Activated CD4-positive, alpha-beta T cell treated with anti-CD3 and anti-CD28 coated beads for 4 hours (primary cell): ENCODE measurements around the gene MYO1E.

ENCODE experiments used
- DNase-seq, 2 donors: peaks; one replicate each; pipeline ENCODE4 v3.0.0-alpha.2; 2020

Gene MYO1E

DNA sequence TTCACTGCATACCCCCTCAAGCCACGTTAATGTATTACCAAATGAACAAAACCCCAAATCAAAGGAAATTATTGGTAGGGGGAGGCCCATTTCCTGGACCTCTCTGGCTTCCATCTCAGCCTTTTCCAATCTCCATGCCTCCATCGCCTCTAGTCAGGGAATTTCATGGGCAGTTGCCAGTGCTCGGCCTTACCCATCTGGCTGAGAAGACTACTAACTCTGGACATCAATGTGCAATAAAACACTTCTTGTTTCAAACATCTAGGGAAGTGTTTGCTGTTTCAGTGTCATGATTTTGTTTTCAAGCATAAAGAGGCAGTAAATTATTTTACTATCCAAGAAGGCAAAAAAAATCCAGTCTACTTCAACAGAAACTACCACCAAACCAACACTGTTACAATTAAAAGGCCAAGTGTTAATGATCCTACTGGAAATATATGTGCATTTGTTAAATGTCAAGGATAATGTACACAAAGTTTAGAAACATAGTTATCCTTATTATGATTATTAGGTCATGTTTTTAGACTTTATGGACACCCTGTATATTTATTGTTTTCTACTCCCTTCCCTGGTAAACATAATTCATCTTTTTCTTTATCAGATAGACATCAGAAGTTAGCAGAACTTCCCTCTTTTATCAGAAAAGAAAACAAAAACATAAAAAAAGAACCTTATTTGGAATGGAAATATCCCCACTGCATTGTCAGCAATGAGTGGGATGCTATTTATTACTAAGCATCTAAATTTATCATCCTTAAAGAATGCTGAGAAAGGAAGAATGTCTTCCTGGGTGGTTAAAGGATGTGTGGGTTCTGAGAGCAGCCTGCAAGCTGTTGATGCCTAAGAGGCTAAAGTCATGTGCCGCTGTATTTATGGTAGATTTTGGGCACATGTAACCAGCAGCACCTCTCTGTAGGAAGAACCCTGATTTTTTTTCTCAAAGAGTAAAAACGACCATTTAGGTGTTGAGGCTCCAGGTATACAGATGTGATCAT is 150.9 kb downstream of the MYO1E start:
- no peak for DNase-seq

GRCh38 chr15:59218710-59219109 is 154.0 kb downstream of the MYO1E start:
- DNase-seq, result no peak

GRCh38 chr15:59217876-59218498 is 154.7 kb downstream of the MYO1E start:
- no peak for DNase-seq

DNA sequence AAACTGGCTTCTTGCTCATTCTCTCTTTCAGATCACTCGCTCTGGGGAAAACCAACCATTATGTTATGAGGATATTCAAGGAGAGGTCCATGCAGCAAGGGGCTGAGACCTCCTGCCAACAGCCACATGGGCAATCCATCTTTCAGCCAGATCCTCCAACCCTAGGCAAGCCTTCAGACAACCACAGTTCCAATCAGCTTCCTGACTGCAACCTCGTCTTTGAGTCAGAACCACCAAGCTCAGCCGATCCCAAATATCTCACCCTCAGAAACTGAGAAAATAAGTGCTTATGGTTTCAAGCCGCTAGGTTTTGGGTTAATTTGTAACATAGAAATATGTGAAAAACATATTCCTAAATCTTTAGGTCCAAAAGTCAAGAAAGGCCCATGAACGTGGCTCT is 155.8 kb downstream of the MYO1E start:
- DNase-seq, result no peak

DNA sequence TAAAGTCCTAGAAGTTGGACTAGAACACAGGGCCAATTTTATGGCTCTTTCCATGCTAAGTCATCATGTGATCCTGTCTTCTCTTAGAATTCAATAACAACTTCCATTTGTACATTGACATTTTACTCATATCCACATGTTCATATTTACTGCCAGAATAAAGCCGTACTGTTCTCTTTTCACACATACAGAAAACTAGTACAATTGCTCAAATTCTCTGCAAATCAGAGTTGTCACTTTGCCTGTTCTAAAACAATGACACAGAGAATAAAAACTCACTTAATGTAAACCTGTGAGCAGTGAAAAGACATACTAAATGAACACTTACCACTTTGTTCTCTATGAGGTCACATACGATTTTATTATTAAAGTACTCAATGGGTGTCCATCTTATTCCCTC is 162.5 kb downstream of the MYO1E start:
- no peak for DNase-seq

DNA sequence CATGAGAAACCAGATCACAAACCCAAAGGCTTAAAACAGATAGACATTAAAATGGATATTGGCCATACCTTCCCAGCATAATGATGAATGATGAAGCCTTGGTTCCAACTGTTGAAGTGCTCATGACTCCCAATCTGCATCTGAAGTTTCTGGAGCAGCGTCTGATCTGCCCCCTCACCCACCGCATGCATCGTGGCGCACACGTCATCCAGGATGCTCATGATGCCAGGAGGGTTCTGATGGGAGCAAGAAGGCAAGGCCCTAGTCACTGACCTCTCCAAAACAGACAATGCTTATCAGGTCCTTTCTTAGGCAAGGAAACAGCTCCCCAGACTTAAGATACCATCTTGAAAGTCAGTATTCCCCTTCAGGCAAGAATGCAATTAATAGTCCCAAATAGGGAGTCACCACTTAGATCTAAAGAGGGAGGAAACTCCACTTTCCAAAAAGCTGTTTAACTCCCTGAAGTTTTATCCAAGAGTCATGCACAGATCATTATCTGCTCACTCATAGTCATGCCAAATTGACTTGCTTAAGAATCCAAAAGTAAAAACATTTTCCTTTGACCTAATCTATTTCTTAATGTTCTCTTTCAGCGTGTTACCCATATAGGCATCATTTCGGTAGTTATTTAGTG is 163.9 kb downstream of the MYO1E start:
- no peak for DNase-seq

DNA sequence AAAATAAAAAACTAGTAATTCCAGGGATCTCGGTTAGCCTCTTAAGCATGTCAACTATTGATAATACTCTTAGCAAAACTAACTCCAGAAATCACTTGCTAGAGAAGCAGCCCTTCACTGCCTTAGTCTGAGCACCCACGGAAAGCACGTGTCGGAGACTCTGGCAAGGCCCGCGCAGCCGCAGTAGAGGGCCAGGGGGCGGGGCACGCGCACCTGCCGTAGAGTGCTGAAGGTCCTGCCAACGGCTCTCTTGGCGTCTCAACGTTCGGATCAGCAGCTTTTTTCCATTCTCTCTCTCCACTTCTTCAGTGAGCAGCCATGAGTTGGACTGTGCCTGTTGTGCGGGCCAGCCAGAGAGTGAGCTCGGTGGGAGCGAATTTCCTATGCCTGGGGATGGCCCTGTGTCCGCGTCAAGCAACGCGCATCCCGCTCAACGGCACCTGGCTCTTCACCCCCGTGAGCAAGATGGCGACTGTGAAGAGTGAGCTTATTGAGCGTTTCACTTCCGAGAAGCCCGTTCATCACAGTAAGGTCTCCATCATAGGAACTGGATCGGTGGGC is 166.0 kb downstream of the MYO1E start, which contains the start of gene LDHAL6B:
LDHAL6B (plus strand) TSS at position 221 of the 561 bp plus-strand sequence; CDS start at position 319, 98 bp downstream.
- no peak for DNase-seq

DNA sequence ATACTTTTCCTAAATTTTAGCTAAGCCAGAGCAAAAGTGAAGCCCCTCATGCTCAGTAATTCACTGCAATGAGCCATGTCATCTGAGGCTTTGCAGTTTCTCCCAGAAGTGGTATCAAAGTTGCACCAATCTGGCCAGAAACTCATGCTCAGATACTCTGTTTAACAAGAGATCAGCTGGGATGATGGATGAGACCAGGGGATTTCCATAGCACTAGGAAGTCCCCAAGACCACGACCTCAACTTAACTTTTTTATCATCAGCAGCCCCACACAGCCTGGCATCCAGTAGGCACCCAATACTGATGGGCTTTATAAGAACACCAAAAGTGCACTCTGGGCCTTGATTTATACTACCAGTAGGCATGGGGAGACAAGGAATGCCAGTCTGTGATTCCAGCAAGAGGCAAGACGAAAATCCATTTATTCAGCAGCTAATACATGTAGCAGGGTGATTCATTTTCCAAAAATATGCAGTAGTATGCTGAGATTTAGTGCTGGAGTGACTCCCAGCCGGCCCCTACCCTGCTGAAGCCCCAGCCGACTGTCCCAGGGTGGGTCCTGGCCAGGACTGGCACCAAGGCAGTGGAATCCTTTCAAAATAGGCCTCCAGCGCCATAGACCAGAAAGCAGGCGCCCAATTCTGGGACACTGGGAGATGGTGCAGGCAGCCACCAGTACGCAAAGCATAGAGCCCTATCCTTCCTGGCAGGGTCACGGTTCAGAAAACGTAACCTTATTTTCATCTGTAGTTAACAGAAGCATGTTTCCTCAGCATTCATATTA is 166.6 kb downstream of the MYO1E start:
- DNase-seq, result no peak

DNA sequence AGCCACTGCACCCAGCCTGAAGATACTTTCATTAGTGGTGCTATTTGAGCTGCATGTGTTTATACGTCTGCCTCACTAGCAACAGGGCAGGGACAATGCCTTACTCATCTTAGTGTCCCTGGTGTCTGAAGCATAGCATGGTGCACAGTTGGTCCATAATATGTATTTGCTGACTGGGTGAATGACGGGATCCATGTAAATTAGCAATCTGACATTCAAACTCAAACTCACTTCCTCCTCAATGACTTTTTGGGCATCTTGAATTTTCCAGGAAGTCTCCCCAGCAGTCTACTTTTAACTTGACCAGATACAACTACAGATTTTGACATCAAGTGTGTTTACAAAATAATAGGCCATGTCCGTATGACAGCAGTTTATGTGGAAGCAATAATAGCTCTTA is 169.0 kb downstream of the MYO1E start:
- DNase-seq, result no peak

DNA sequence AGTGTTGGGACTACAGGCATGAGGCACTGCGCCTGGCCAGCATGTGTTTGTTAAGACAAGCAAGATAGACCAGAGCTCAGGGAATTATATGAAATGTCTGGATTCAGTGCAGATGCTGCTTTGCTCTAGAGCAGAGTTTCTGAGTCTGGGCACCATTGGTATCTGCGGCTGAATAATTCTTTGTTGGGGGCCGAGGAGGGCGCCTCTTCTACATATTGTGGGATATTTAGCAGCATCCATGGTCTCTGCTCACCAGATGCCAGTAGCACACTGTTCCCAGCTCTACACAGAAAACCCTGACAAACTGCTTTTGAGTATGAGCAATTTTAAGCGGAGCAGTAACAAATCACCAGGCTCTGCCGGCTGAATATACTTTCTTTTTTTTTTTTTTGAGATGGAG is 169.7 kb downstream of the MYO1E start:
- no peak for DNase-seq

DNA sequence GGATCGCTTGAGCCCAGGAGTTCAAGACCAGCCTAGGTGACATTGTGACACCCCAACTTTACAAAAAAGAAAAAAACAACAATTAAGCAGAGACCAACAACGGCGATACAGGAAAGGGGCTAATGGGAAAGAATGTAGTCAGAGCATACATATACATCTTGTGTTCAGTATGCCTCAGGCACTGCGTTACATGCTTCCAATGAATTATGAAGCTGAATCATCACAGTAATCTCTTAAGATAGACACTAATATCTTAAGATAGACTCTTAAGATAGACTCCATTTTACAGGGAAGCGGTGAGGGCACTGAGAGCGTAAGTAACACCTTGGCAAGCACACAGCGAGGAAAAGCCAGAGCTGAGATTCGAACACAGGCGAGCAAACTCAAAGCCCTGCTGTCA is 172.1 kb downstream of the MYO1E start:
- DNase-seq, result no peak

DNA sequence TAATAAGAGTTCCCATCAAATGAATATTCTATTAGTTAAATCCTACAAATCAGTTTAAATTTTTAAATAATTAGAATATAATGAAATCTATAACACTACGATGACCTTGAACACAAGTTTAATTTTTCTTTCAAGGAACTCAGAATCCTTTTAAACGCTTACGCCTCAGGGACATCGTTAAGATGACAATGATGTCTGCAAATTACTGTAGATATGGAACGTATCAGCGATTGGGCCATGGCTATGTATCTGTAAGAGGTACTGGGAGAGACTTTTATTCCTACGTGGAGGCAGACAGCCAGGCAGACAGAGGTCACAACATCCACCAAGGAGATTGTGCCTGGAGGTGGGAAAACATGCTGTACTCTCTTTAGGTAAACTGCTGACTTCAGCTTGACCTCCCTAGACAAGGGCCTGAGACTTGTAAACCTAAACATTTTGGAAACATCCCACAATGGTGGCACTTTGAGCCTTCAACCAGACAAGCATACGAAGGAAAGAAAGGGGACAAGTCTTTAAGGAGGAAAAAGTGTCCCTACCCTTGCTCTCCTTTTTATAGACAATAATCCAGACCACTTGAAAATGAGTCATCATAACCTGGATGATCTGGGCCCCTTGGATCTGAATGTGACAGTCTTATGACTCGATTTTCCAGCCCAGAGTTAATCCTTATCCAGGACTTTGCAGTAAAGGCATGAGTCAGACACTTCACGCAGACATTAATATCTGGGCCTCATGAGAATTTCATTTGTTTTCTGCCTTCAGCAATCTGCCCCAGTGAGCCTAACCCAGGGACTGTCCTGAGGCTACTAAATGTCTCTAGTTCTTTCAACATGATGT is 172.8 kb downstream of the MYO1E start:
- no peak for DNase-seq

GRCh38 chr15:59197454-59197853 is 175.2 kb downstream of the MYO1E start:
- DNase-seq, result no peak

GRCh38 chr15:59196416-59196815 is 176.3 kb downstream of the MYO1E start:
- no peak for DNase-seq

GRCh38 chr15:59194639-59195325 is 177.9 kb downstream of the MYO1E start:
- DNase-seq, result no peak

- no peak for DNase-seq
Observed at GRCh38 chr15:59191855-59192237, 180.8 kb downstream of the MYO1E start.

GRCh38 chr15:59190291-59190690 is 182.4 kb downstream of the MYO1E start:
- no peak for DNase-seq

DNA sequence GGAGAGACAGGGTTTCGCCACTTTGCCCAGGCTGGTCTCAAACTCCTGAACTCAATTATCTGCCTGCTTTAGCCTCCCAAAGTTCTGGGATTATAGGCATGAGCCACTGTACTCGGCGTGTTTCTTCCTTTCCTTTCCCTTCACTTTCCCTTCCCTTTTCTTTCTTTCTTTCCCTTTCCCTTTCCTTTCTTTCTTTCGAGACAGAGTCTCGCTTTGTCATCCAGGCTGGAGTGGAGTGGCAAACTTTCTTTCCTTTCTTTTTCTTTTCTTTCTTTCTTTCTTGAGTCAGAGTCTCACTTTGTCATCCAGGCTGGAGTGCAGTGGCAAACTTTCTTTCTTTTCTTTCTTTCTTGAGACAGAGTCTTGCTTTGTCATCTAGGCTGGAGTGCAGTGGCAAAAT is 183.4 kb downstream of the MYO1E start:
- DNase-seq, result no peak

DNA sequence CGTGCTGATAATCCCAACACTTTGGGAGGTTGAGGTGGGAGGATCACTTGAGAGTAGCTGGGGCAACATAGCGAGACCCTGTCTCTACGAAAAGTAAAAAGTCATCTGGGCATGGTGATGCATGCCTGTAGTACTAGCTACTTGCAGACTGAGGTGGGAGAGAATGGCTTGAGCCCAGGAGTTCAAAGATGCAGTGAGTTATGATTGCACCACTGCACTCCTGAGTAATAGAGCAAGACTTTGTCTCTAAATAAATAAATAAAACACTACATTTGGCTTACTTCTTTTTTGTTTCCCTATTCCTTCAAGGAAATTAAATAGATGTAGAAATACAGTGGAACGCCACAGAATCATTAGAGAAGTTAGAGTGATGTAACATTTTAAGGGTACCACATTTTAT is 186.2 kb downstream of the MYO1E start:
- no peak for DNase-seq

- DNase-seq, result no peak
Observed at GRCh38 chr15:59185725-59186124, 186.9 kb downstream of the MYO1E start.
